ENCODE measurements around the gene CWF19L1.

- TF ChIP-seq CTCF (IDR thresholded peaks at IDR 0.05) (no peak), POLR2A (IDR thresholded peaks at IDR 0.05) (no peak)
These were observed 14.4 kb downstream of the CWF19L1 start for GRCh38 chr10:100253041-100253440.
